ENCODE data around the gene MDFIC.

- TF ChIP-seq CTCF (IDR thresholded peaks at IDR 0.05) (no peak), POLR2A (IDR thresholded peaks at IDR 0.05) (no peak)
These were observed 51.3 kb downstream of the MDFIC start for GRCh38 chr7:114973147-114973546.

All from thyroid gland (tissue), 4 donors.